Endometrium (tissue), 2 donors: ENCODE data around the gene SDK1.
"Not testable (repeated sequence)": the region's sequence is repeated elsewhere in the genome, so short reads cannot be mapped to it uniquely, and the experiment has no call there.

Experiments used
- FAIRE-seq: peaks from 2 replicates; lab custom pipeline; 2012; peaks lifted over from hg19 to GRCh38; lab: Jason Lieb, UNC
- donor health status: control.
- donor health status: control.

The SDK1 gene

DNA sequence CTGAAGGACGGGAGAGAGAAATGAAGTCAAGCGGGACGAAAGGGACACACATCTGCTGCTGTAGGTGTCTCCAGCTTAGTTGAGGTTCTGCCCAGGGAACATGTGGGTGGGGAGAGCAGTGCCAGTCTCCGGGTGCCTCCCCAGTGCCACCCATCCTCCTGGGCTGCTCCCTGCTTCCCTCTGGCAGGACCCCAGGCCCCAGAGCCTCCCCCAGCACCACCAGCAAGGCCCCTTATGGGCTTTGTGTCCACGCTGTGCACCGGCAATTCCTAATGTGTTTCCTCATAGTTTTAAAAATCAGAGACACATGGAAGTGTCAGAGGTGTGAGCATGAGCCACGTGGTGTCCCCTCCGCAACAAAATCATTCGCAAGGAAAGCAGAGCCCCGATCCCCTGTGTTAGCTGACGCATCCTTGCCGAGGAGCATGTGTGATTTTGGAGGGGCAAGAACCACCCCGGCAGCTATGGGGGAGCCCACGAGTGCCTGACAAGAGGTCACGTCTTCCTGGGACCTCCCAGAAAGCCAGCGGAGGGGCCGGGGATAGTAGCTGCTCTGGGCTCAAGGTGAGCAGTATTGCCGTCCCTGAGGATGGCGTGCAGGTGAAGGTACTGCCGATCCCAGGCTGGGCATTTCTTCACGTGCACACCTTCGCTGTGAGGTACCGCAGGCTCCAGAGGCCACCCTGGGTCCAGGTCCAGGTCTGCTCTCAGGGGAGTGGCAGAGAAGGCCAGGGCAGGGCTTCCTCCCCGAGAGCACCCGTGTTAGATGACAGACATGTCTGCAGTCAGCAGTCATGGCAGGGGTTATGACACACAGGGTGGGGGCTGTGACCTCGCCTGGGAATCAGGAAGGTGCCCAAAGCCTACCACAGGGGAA, 932.8 kb downstream of the SDK1 start:
- no peak for FAIRE-seq

DNA sequence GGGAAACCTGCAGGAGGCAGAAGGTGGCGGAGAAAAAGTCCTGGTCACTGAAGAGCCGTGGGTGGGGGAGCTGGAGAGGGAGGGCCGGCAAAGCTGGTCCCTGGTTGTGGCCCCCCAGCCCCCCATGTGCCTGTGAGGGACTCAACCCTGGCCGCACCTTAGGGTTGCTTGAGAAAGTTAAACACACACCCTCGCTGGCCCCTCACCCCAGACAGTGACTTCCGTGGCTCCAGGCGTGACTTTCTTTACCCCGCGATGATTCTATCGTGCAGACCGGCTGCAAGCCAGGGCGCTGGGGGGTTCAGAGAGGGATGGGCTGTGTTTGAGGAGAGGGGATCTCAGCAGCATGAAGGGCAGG, 933.4 kb downstream of the SDK1 start:
- no peak for FAIRE-seq

DNA sequence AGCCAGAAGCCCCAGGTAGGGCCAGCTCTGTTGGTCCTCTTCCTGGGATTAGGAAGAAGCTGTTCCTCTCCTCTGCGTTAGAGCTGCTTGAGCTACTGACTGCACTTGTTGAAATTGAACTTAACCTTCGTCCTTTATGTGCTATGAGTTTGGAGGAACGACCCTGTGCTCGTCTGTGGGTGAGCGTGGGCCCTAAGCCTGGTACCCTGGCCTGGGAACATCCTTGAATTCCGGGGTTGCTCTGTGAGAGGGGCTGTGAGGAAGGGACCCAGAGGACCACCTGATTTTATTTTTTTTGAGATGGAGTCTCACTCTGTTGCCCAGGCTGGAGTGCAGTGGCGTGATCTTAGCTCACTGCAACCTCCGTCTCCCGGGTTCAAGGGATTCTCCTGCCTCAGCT, 933.8 kb downstream of the SDK1 start:
- FAIRE-seq: no peak

DNA sequence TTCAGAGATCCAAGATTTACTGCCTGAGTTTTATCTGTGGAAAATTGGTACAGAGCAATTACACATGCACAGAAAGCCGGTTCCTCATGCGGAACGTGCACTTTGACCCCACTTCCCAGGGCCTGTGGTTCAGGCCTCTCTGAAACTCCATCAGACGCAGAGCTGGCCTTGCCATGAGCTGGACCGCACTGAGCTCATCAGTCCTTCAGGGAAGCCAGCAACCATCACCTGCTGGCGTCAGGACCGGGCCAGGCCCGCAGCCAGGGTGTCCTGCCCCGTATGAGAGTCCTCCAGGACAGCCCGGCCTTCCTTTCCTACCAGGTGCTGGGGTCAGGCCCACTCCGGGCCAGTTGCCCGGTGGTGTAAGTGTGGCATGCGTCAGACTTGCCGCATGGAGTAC, 934.5 kb downstream of the SDK1 start:
- no peak for FAIRE-seq

DNA sequence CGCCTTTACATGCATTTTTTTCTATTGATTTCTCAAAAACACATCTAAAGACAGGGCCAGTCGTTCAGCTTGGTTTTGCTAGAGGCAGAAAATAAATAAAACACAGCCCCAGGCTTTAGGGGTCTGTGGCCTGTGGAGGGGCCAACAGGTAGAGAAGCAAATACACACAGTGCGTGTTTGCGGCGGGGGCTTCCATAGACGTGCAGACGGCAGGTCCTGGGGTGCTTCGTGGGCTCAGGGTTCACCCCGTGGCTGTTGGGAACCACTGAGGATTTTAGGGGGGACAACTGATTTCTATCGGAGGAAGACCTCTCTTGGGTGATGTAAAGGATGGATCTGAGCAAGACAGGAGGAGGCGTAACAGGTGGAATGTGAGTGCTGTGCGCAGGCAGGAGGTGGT, 935.3 kb downstream of the SDK1 start:
- no peak for FAIRE-seq

DNA sequence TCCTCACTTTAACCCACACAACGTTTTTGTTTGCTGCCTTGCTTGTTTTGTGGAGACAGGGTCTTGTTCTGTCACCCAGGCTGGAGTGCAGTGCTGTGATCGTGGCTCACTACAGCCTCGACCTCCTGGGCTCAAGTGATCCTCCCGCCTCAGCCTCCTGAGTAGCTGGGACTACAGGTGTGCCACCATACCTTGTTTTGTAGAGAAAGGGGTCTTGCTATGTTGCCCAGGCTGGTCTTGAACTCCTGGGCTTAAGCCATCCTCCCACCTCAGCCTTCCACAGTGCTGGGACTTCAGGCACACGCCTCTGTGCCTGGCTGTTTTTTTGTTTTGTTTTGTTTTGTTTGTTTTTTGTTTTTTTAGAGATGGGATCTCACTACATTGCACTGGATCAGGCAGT, 935.8 kb downstream of the SDK1 start:
- FAIRE-seq: not testable (repeated sequence)

DNA sequence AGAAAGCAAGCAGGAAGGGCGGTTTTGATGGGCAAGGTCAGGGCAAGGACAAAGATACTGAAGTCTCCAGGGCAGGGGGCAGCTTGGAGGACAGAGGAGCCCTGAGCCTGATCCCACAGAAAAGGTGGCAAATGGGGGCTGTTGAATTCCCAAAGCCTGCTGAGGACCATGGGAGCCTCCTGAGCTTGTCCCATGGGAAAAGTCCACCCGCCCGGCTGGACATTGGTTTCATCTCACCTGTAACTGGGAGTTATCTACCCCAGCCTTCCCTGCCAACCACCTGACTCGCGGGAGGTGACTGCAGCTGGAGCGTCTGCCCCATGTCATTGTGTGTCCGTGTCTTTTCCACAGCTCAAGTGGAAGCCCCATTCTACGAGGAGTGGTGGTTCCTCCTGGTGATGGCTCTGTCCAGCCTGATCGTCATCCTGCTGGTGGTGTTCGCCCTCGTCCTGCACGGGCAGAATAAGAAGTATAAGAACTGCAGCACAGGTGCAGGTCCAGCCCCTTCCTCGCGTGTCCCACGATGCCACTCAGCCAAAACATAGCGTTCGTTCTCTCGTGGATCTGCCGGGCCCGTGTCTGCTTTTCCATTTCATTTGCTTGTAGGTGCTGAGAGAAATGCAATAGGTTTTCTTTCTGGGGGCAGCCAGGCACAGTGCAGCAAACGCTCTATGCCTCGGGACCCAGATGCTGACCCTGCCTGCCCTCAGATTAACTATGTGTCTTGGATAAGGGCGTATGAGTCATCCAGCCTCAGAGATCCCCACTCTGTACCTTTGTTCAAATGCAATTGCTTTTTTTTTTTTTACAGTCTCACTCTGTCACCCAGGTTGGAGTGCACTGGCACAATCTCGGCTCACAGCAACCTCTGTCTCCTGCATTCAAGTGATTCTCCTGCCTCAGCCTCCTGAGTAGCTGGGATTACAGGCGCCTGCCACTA, 936.5 kb downstream of the SDK1 start:
- FAIRE-seq: no peak

DNA sequence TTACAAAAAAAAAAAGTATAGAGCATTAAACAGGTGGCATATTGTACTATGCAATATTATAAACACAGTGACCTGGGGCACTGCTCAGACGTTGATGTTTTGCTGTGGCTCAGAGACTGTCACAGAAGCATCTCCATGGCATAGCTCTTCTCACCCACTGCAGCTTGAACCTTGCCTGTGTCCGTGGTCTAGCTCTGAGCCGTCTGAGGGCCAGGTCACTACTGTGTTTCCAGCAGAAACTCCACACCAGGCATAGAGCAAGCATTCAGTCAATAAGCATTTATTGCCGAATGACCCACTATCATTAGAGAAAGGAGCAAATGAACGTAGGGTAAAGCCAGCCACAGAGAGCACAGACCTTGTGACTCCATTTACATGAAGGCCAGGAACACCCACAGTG, 937.8 kb downstream of the SDK1 start:
- FAIRE-seq: no peak

DNA sequence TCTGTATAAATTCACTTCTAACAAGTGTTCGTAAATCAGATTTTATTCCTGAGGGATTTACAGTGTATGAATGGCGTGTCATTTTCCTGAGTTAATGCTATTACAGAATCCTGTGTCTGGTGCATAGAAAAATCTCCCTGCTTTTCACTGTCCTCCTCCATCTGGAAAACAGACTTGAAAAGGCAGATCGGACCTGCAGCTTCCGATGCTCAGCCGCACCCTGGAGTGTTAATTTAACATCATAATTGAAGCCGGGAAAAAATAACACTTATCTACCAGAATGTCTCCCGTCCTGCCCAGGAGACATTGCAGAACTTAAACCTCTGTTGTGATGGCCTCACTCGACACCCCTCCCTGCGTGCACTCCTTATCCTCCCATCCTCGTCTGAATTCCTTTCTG, 939.0 kb downstream of the SDK1 start:
- FAIRE-seq: no peak

DNA sequence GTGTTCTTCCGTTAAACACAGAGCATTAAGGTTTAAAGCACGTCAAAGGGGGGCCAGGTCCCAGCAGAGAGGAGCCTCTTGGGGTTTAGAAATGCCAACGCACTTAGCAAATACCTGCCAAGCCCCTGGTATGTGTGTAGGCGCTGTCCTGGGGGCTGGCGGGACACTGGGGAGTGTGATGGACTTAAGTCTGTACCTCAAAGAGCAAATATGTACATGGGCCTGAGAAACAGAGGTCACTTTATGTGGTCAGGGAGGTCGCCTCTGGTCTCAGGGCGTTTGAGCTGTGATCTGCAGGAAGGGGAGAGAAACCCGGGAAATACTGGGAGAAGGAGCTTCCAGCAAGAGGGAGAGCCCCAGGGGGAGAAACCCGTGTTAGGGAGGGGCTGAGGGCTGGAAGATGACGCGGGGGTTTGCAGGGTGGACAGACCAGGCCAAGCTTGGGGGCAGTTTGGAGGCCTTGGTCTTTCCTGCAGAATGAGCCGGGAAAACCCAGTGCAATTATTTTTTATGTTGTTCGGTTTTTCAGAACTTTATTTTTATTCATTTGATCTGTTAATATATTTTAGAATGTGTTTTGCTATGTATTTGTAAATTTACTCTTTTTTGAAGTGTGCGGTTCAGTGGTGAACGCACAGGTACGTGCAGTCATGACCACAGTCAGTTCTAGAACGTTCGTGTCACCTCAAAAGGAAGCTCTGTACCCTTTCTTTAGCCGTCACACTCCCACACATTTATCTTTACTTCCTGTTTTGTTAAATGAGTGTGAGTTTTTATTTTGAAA, 939.7 kb downstream of the SDK1 start:
- FAIRE-seq: no peak

DNA sequence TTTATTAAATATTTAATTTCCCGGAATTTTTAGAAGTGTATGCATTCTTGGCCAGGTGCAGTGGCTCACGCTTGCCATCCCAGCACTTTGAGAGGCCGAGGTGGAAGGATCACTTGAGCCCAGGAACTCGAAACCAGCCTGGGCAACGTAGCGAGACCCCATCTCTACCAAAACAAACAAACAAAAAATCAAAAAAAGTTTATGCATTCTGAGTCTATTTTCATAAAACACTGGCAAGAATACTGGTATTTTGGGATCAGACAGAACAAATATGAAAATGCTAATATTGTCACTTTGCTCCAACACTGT, 940.2 kb downstream of the SDK1 start:
- FAIRE-seq: no peak

DNA sequence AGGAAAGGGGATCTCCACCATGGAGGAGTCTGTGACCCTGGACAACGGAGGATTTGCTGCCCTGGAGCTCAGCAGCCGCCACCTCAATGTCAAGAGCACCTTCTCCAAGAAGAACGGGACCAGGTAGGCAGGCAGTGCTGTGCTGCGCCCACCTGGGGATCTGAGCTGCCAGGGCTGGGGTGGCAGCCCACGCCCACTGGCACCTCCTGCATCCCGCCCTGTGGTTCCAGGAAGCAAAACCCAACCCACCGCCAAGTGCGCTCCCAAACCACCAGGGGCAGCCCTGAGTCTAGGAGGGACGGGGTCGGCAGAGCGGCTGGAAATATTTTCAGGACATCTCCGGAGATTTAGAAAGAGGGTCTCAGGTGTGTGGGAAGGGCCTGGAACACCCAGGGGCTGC, 940.7 kb downstream of the SDK1 start:
- no peak for FAIRE-seq

DNA sequence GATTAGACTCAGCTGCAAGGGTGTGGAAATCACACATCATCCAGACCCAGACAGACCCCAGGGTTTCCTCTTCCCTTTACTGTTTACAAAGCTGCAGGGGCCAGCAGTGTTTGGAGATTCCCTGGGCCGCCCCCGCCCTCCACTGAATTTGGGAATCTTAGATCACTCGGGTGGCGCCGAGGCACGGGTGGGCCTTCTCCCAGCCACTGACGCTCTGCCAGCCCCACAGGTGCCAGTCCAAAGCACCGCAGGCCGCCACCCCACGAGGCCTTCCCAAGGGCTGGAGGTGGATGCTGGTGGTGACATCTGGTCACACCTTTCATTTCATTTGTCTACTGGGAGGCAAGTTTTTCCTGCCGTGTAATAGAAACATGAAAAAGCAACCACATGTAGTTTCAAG, 941.7 kb downstream of the SDK1 start:
- no peak for FAIRE-seq

DNA sequence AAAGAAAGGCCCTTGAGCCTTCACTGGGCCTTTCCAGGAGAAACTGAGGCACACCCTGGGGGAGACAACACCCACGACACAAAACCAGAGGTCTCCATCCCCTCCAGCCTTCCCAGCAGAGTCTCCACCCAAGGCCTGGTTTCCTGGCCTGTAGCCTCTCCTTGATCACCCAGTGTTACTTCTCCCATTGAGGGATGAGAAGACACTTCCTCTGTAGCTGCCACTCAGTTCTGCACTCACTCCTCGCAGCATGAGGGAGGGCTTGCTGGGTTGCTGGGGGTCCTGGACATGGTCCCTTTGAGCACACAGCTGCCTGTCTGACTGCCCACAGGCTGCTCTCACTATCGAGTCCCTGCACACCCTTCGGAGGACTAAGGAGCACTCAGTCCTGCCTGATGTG, 943.0 kb downstream of the SDK1 start:
- FAIRE-seq: no peak

DNA sequence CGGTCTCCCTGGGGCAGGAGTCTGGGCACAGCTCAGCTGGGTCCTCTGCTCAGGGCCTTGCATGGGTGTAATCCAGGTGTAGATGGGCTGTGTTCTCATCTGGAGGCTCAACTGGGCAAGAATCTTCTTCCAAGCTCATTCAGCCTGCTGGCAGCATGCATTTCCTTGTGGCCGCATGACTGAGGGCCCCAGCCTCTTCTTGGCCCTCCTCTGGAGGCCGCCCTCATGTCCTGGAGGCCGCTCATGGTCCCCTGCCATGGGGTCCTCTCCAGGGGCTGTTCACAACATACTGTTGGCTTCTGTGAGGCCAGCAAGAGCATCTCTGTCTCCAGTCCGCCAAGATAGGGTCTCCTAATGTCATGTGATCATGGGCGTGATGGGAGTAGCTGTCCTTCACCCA, 943.6 kb downstream of the SDK1 start:
- no peak for FAIRE-seq

DNA sequence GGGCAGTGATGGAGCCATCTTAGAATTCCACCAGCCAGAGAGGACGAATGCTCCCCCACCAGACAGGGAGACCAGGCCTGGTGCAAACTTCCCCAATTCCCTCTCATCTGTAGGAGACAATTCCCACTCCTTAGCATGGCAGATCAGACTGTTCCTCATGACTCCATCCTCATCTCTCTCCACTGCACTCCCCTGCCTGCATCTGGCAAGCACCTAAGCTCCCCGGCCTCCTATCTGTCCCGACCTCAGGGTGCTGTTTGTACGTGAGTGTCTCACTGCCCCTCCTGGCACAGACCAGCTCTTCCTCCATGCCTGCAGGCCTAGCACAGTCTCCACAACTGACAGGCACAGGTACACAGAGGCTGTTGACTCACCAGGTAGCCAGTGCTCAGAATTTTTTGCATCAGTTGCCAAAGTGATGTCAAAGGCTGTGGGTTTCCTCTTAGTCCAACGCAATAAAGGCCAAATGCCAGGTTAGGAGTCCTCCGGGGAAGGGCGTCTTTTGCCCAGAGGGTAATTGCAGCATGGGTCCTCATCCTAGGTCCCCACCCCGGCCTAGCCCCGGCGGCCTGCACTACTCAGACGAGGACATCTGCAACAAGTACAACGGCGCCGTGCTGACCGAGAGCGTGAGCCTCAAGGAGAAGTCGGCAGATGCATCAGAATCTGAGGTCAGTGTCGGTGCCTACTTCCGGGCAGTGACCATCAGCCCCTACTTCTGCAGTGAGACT, 944.2 kb downstream of the SDK1 start:
- FAIRE-seq: no peak

DNA sequence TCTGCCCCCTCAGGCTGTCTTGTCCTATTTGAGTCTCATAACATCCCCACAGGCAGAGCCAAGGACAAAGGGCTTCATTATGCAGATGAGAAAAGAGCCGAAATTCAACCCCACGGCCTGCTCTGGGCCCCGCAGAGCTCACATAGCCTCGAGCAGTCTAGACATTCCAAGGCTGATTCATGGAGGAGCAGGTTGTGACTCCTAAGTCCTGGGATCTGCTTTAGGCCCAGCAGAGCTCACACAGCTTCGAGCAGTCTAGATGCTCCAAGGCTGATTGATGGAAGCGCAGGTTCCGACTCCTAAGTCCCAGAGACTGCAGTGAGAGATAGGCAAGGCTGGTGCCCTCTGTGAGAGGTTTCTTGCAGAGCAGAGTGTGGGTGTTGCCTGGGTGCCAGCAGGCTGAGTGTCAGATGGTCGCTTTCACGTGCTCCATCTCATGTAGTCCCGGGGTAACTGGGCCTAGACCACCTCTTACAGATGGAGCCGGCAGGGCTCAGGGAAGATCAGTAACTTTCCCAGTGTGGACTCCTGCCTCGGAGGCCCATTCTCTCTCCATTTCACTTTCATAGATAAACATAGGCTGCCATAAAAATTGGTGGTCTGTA, 944.9 kb downstream of the SDK1 start:
- FAIRE-seq: no peak

DNA sequence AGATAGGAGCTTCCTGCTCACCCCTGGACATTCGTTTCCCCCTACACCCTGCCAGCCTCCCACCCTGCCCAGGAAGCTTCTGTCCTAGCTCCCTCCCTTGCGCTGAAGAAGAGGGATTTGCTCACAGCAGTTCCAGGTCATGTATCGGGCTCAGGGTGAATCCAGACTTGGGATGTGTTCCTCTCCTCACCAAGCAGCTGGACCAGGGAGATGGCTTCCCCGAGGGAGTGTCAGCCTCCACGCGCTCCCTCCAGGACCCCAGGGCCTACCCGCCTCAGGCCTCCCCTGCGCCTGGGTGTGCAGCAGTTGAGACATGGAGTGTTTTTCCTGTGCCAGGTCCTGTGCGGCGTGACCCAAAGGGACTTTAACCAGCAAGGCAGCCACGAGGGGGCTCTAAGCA, 945.5 kb downstream of the SDK1 start:
- FAIRE-seq: no peak

DNA sequence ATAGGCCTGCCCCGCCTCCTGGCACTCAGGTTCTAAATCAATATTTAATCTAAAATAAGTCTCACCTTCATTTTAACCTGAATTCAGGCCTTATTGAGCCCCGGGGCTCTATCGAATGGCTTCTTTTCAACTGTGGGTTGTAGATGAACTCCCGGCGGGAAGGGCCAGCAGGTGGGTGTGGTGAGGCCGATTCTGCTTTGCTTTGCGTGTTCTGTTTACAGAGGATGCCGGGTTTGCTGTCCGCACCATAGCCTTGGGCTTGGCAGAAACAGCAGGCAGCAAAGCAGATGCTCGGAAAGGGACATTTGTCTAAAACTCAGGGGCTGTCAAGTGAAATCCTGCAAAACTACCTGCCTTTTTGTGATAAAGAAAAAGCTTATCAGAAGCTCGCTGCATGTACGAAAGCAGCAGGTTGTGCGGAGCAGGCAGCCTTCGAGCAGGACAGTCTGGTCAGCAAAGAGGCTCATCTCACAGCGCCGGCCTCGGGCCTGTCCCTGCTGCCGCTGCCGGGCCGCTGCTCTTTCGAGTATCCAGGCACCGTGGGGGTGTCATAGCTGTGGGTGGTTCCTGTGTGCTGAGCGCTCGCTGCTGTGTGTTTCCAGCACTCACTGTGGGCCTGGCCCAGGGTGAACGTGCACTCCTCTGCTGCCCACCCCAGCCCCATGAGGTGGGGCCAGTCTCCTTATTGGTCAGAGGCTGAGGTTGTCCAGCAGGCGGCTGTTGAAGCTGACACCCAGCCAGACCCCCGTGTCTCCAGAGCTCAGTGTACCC, 946.2 kb downstream of the SDK1 start:
- no peak for FAIRE-seq

DNA sequence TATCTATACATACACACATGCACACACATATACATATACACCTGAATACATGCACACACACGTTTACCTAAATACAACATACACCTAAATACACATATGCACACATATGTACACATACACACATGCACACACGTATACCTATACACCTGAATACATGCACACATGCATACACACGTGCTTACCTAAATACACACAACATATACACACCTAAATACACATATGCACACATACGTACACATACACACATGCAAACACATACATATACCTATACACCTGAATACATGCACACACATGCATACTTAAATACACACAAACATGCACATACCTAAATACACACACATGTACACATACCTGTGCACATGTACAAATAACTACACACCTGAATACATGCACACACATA, 947.2 kb downstream of the SDK1 start:
- no peak for FAIRE-seq

DNA sequence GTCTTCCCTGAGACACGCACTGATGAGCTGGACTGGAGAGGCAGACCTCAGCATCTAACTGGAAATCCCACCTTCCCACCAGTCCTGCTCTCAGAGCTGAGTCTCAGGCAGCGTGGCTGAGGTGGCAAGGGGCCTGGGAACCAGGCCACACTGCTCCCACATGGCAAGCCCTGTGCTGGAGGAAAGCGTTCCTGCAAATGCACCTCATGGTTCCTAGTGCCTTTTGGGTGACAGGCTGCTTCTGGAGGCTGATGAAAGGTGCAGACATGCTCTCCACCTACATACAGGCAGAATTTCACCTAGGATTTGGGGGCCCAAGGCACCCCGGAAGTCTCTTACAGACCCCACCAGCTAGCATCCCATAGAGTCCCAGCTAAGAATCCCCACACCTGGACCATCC, 948.2 kb downstream of the SDK1 start:
- no peak for FAIRE-seq
